H1 (cell line): ENCODE data around the gene CTIF. TPM values are rescaled to one million over a fixed set of nuclear protein-coding genes. Genes with fewer than 3 reads are reported as not detected.

Experiments
- ASH2L ChIP-seq: fragments of 200-600, 300-600 bp; sonication (generic); IDR thresholded peaks from one replicate; pipeline ENCODE4 v1.7.1; 2017; ENCODE audit warnings: low read length
- CEBPB ChIP-seq: IDR thresholded peaks from 2 replicates; pipeline ENCODE4 v1.6.1; 2012; ENCODE audit warnings: low read depth, low read length
- CTBP2 ChIP-seq: IDR thresholded peaks from 2 replicates; pipeline ENCODE4 v1.7.0; 2011; ENCODE audit warnings: borderline replicate concordance, mild to moderate bottlenecking, moderate library complexity, mixed read lengths, low read length; ENCODE audit not compliant: insufficient read depth, insufficient read length
- SAP30 ChIP-seq: fragments of 300-600 bp; sonication (generic); IDR thresholded peaks from 2 replicates; pipeline ENCODE4 v1.7.1; 2012; ENCODE audit warnings: low read length, moderate library complexity, mild to moderate bottlenecking, inconsistent platforms; ENCODE audit not compliant: insufficient read depth, insufficient replicate concordance
- SIRT6 ChIP-seq: IDR thresholded peaks from one replicate; pipeline ENCODE4 v1.7.1; 2012; ENCODE audit warnings: low read length, inconsistent platforms
- SRF ChIP-seq: IDR thresholded peaks from 2 replicates; pipeline ENCODE4 v1.6.1; 2011; ENCODE audit warnings: mild to moderate bottlenecking, low read depth, low read length, moderate library complexity
- ZNF274 ChIP-seq: IDR thresholded peaks from 2 replicates; pipeline ENCODE4 v1.7.0; 2012; ENCODE audit warnings: low read length, borderline replicate concordance; ENCODE audit errors: extremely low read depth
- polyA plus RNA-seq, 7 experiments: library from polyadenylated mRNA; depleted of rRNA in 3 of 7; stranded (reverse) in 5 of 7; unstranded in 2 of 7; fragments of >200 nt in 5 of 7; fragments of 200-250 nt in 2 of 7; gene quantifications; 1 replicate in 5 of 7; 2 replicates in 1 of 7; 4 replicates in 1 of 7; pipeline versions ENCODE4 v1.2.1 to v1.2.3, GENCODE V29; 2011 to 2013; ENCODE audit warnings: missing spikeins in 2 of 7, mixed read lengths in 2 of 7
- total RNA-seq: library from RNA; stranded (reverse); fragmentation: NEBNext Ultra II Directional; extraction: Animal tissue kit (Norgen Biotek cat#: 25700); gene quantifications from 2 replicates; pipeline ENCODE4 v1.2.1, GENCODE V29; 2021
- TF ChIP-seq, protein P1 (sequence below): fragments of 300-600 bp; sonication (generic); IDR thresholded peaks from 2 replicates; pipeline ENCODE4 v1.7.1; 2012; ENCODE audit warnings: low read length, moderate library complexity, mild to moderate bottlenecking, inconsistent platforms; ENCODE audit not compliant: insufficient replicate concordance
- TF ChIP-seq, protein P2 (sequence below), 3 experiments: IDR thresholded peaks; 1 replicate in 2 of 3; 2 replicates in 1 of 3; pipeline versions ENCODE4 v1.5.1 to v1.6.1; 2011; ENCODE audit warnings: low read length in 3 of 3, mild to moderate bottlenecking in 3 of 3, inconsistent platforms in 2 of 3, low read depth in 1 of 3, moderate library complexity in 1 of 3; ENCODE audit not compliant: insufficient read depth in 1 of 3; ENCODE audit errors: control extremely low read depth in 1 of 3

The CTIF gene
- total and polyA plus RNA-seq, 2 of the 8 experiments (the other 6 are each of a cell fraction or from before 2014, with no cell fraction given), result 9.0 to 17.8 TPM

DNA sequence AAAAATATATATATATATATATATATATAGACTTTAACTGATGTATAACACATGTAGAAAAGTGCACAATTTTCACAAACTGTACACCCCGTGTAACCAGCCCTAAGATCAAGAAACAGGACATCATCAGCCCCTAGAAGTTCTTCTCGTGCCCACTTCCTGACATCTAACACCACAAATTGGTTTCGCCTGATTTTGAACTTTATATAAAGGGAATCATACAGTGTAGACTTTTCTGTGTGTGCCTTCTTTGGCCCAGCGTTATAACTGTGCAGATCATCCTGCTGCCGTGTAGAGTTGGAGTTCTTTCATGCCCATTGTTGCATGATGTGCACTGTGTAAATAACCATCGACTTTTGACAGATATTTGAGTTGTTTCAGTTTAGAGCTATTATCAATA lies 370.9 kb downstream of the CTIF start (continued):
- TF ChIP-seq, protein P1, sequence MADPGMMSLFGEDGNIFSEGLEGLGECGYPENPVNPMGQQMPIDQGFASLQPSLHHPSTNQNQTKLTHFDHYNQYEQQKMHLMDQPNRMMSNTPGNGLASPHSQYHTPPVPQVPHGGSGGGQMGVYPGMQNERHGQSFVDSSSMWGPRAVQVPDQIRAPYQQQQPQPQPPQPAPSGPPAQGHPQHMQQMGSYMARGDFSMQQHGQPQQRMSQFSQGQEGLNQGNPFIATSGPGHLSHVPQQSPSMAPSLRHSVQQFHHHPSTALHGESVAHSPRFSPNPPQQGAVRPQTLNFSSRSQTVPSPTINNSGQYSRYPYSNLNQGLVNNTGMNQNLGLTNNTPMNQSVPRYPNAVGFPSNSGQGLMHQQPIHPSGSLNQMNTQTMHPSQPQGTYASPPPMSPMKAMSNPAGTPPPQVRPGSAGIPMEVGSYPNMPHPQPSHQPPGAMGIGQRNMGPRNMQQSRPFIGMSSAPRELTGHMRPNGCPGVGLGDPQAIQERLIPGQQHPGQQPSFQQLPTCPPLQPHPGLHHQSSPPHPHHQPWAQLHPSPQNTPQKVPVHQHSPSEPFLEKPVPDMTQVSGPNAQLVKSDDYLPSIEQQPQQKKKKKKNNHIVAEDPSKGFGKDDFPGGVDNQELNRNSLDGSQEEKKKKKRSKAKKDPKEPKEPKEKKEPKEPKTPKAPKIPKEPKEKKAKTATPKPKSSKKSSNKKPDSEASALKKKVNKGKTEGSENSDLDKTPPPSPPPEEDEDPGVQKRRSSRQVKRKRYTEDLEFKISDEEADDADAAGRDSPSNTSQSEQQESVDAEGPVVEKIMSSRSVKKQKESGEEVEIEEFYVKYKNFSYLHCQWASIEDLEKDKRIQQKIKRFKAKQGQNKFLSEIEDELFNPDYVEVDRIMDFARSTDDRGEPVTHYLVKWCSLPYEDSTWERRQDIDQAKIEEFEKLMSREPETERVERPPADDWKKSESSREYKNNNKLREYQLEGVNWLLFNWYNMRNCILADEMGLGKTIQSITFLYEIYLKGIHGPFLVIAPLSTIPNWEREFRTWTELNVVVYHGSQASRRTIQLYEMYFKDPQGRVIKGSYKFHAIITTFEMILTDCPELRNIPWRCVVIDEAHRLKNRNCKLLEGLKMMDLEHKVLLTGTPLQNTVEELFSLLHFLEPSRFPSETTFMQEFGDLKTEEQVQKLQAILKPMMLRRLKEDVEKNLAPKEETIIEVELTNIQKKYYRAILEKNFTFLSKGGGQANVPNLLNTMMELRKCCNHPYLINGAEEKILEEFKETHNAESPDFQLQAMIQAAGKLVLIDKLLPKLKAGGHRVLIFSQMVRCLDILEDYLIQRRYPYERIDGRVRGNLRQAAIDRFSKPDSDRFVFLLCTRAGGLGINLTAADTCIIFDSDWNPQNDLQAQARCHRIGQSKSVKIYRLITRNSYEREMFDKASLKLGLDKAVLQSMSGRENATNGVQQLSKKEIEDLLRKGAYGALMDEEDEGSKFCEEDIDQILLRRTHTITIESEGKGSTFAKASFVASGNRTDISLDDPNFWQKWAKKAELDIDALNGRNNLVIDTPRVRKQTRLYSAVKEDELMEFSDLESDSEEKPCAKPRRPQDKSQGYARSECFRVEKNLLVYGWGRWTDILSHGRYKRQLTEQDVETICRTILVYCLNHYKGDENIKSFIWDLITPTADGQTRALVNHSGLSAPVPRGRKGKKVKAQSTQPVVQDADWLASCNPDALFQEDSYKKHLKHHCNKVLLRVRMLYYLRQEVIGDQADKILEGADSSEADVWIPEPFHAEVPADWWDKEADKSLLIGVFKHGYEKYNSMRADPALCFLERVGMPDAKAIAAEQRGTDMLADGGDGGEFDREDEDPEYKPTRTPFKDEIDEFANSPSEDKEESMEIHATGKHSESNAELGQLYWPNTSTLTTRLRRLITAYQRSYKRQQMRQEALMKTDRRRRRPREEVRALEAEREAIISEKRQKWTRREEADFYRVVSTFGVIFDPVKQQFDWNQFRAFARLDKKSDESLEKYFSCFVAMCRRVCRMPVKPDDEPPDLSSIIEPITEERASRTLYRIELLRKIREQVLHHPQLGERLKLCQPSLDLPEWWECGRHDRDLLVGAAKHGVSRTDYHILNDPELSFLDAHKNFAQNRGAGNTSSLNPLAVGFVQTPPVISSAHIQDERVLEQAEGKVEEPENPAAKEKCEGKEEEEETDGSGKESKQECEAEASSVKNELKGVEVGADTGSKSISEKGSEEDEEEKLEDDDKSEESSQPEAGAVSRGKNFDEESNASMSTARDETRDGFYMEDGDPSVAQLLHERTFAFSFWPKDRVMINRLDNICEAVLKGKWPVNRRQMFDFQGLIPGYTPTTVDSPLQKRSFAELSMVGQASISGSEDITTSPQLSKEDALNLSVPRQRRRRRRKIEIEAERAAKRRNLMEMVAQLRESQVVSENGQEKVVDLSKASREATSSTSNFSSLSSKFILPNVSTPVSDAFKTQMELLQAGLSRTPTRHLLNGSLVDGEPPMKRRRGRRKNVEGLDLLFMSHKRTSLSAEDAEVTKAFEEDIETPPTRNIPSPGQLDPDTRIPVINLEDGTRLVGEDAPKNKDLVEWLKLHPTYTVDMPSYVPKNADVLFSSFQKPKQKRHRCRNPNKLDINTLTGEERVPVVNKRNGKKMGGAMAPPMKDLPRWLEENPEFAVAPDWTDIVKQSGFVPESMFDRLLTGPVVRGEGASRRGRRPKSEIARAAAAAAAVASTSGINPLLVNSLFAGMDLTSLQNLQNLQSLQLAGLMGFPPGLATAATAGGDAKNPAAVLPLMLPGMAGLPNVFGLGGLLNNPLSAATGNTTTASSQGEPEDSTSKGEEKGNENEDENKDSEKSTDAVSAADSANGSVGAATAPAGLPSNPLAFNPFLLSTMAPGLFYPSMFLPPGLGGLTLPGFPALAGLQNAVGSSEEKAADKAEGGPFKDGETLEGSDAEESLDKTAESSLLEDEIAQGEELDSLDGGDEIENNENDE, result no peak
- TF ChIP-seq SRF, result no peak
- no peak for TF ChIP-seq SIRT6
- no peak for TF ChIP-seq ZNF274
- TF ChIP-seq CEBPB, result no peak
- TF ChIP-seq CTBP2, result no peak
- TF ChIP-seq, protein P2, sequence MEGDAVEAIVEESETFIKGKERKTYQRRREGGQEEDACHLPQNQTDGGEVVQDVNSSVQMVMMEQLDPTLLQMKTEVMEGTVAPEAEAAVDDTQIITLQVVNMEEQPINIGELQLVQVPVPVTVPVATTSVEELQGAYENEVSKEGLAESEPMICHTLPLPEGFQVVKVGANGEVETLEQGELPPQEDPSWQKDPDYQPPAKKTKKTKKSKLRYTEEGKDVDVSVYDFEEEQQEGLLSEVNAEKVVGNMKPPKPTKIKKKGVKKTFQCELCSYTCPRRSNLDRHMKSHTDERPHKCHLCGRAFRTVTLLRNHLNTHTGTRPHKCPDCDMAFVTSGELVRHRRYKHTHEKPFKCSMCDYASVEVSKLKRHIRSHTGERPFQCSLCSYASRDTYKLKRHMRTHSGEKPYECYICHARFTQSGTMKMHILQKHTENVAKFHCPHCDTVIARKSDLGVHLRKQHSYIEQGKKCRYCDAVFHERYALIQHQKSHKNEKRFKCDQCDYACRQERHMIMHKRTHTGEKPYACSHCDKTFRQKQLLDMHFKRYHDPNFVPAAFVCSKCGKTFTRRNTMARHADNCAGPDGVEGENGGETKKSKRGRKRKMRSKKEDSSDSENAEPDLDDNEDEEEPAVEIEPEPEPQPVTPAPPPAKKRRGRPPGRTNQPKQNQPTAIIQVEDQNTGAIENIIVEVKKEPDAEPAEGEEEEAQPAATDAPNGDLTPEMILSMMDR (IDR thresholded peaks at IDR 0.05; ENCODE audit: control extremely low read depth in 1 of 3, insufficient read depth in 1 of 3, low read depth in 1 of 3, low read length in 3 of 3), result no peak
- no peak for TF ChIP-seq SAP30
- no peak for TF ChIP-seq ASH2L
